IMR-90 (cell line): ENCODE measurements around the gene SLC30A7. TPM values are rescaled to one million over a fixed set of nuclear protein-coding genes. Genes with fewer than 3 reads are reported as not detected.

ENCODE experiments used
- ATAC-seq: fragments of 200-7000 bp; cut with Tn5 transposase; 2 replicates; pipeline ENCODE4 v1.9.1; 2020; ENCODE audit warnings: low read depth, mild to moderate bottlenecking, moderate library complexity
- BruUV-seq: library from RNA; stranded (reverse); fragments of 400-500 nt; replicated peaks from 2 replicates; lab custom pipeline; 2021; lab: Mats Ljungman, UMichigan
- CTCF ChIA-PET: fragments of 300-600 bp; formaldehyde crosslinking; extraction: SDS; loops from one replicate; lab custom pipeline; 2021; ENCODE audit warnings: antibody characterized with exemption; lab: Yijun Ruan, JAX
- POLR2A ChIA-PET: fragments of 300-600 bp; sonication (Branson Sonifier 250); formaldehyde crosslinking; loops from one replicate; lab custom pipeline; 2022; ENCODE audit warnings: antibody characterized with exemption; ENCODE audit not compliant: unreplicated experiment; lab: Charles Lee
- DNase-seq: peaks from one replicate; pipeline ENCODE4 v3.0.0; 2013
- H2AFZ ChIP-seq: replicated peaks from 2 replicates; pipeline ENCODE3; 2013; ENCODE audit warnings: low read length, mild to moderate bottlenecking; ENCODE audit not compliant: poor library complexity
- H2AK5ac ChIP-seq: 2 replicates; pipeline ENCODE4 v1.6.1; 2013; ENCODE audit warnings: low read depth, low read length, inconsistent platforms
- H2AK9ac ChIP-seq: replicated peaks from 2 replicates; pipeline ENCODE3; 2013; ENCODE audit warnings: mild to moderate bottlenecking, low read depth, low read length, moderate library complexity; ENCODE audit not compliant: poor library complexity
- H2BK120ac ChIP-seq: 2 replicates; pipeline ENCODE4 v1.6.1; 2013; ENCODE audit warnings: low read depth, low read length, inconsistent platforms
- H2BK15ac ChIP-seq: 3 replicates; pipeline ENCODE4 v1.6.1; 2013; ENCODE audit warnings: low read depth, low read length, inconsistent platforms
- H2BK20ac ChIP-seq: 2 replicates; pipeline ENCODE4 v1.6.1; 2013; ENCODE audit warnings: low read depth, mild to moderate bottlenecking, inconsistent platforms, low read length, moderate library complexity
- H2BK5ac ChIP-seq: 2 replicates; pipeline ENCODE4 v1.6.1; 2013; ENCODE audit warnings: mild to moderate bottlenecking, low read depth, low read length, inconsistent platforms; ENCODE audit not compliant: poor library complexity, severe bottlenecking
- H3K14ac ChIP-seq: replicated peaks from 2 replicates; pipeline ENCODE4 v1.6.1; 2013; ENCODE audit warnings: low read depth, low read length, inconsistent platforms
- H3K18ac ChIP-seq: 2 replicates; pipeline ENCODE4 v1.6.1; 2013; ENCODE audit warnings: low read depth, low read length, control low read depth
- H3K23ac ChIP-seq: 2 replicates; pipeline ENCODE4 v1.6.1; 2013; ENCODE audit warnings: low read depth, low read length, inconsistent platforms
- H3K27ac ChIP-seq: 2 replicates; pipeline ENCODE4 v1.5.1; 2013; ENCODE audit warnings: mild to moderate bottlenecking, control low read depth, low read length; ENCODE audit not compliant: insufficient read depth
- H3K27me3 ChIP-seq: 2 replicates; pipeline ENCODE4 v1.6.1; 2013; ENCODE audit warnings: low read length; ENCODE audit not compliant: control insufficient read depth, insufficient read depth
- H3K36me3 ChIP-seq: 2 replicates; pipeline ENCODE4 v1.6.1; 2013; ENCODE audit warnings: low read length, mixed read lengths; ENCODE audit not compliant: control insufficient read depth, insufficient read depth
- H3K4ac ChIP-seq: 2 replicates; pipeline ENCODE4 v1.6.1; 2013; ENCODE audit warnings: low read depth, low read length, inconsistent platforms
- H3K4me1 ChIP-seq: 2 replicates; pipeline ENCODE4 v1.6.1; 2013; ENCODE audit warnings: low read length, mixed read lengths; ENCODE audit not compliant: control insufficient read depth, insufficient read depth
- H3K4me2 ChIP-seq: 2 replicates; pipeline ENCODE4 v1.6.1; 2013; ENCODE audit warnings: low read depth, mild to moderate bottlenecking, control low read depth, low read length, moderate library complexity
- H3K4me3 ChIP-seq: 2 replicates; pipeline ENCODE4 v1.5.1; 2013; ENCODE audit warnings: low read depth, mild to moderate bottlenecking, control low read depth, low read length, moderate library complexity; ENCODE audit not compliant: insufficient read depth
- H3K56ac ChIP-seq: 2 replicates; pipeline ENCODE4 v1.6.1; 2013; ENCODE audit warnings: low read length, inconsistent platforms; ENCODE audit not compliant: insufficient read depth; ENCODE audit errors: extremely low read depth
- H3K79me1 ChIP-seq, 2 experiments: 2 replicates each; pipeline ENCODE4 v1.6.1; 2013; ENCODE audit warnings: low read length in 2 of 2, inconsistent platforms in 1 of 2, low read depth in 1 of 2
- H3K9ac ChIP-seq: 2 replicates; pipeline ENCODE4 v1.6.1; 2013; ENCODE audit warnings: low read depth, low read length, control low read depth
- H3K9me1 ChIP-seq: 2 replicates; pipeline ENCODE4 v1.6.1; 2013; ENCODE audit warnings: low read length, inconsistent platforms; ENCODE audit not compliant: insufficient read depth
- H3K9me3 ChIP-seq: 2 replicates; pipeline ENCODE4 v1.6.1; 2013; ENCODE audit warnings: low read length; ENCODE audit not compliant: control insufficient read depth, insufficient read depth
- H4K20me1 ChIP-seq: 2 replicates; pipeline ENCODE4 v1.6.1; 2013; ENCODE audit warnings: low read length, inconsistent platforms; ENCODE audit not compliant: insufficient read depth
- H4K5ac ChIP-seq: 2 replicates; pipeline ENCODE4 v1.6.1; 2013; ENCODE audit warnings: mild to moderate bottlenecking, low read depth, low read length, control low read depth
- H4K8ac ChIP-seq, 2 experiments: 2 replicates each; pipeline ENCODE4 v1.6.1; 2013; ENCODE audit warnings: low read depth in 2 of 2, low read length in 2 of 2, control low read depth in 1 of 2, inconsistent platforms in 1 of 2
- H4K91ac ChIP-seq: 2 replicates; pipeline ENCODE4 v1.6.1; 2013; ENCODE audit warnings: low read depth, low read length, inconsistent platforms; ENCODE audit not compliant: insufficient read depth
- CTCF ChIP-seq: conservative IDR thresholded peaks from 2 replicates; pipeline ENCODE4 v1.5.1; 2012; ENCODE audit warnings: mild to moderate bottlenecking, low read depth, low read length, improper control_type of control experiment
- MAZ ChIP-seq: IDR thresholded peaks from 2 replicates; pipeline ENCODE4 v1.6.1; 2012; ENCODE audit warnings: low read depth, mild to moderate bottlenecking, low read length, improper control_type of control experiment, moderate library complexity, borderline replicate concordance
- RAD21 ChIP-seq: IDR thresholded peaks from 2 replicates; pipeline ENCODE4 v1.6.1; 2012; ENCODE audit warnings: low read length, improper control_type of control experiment
- SMC3 ChIP-seq: fragments of 150-350 bp; IDR thresholded peaks from 2 replicates; pipeline ENCODE4 v1.6.1; 2016; ENCODE audit warnings: low read depth, mild to moderate bottlenecking, antibody characterized with exemption, low read length, moderate library complexity
- WGBS, 2 experiments: methylation state at CpG; one replicate each; pipeline versions ENCODE4 v1.1.5 to v1.1.7; 2013; ENCODE audit warnings: missing lambda C conversion rate in 2 of 2; ENCODE audit not compliant: insufficient read length in 1 of 2; ENCODE audit errors: extremely low coverage in 2 of 2; 5-methylcytosine and 5-hydroxymethylcytosine counted together
- dilution Hi-C: fragments of 300-500 bp; cut with HindIII; formaldehyde crosslinking; loops from one replicate; pipeline ENCODE4 v1.14.3; 2018; ENCODE audit warnings: low sequenced_read_pairs; ENCODE audit not compliant: unreplicated experiment
- in situ Hi-C: fragments of 300-500 bp; cut with MboI; formaldehyde crosslinking; loops from 3 replicates; pipeline ENCODE4 v1.14.3; 2019; ENCODE audit warnings: low sequenced_read_pairs, inconsistent platforms, mixed read lengths
- intact Hi-C: fragments of 100-400 bp; cut with micrococcal nuclease; formaldehyde crosslinking; loops from 2 replicates; pipeline ENCODE4 v1.10.0; 2022
- polyA plus RNA-seq, 3 experiments: library from polyadenylated mRNA; depleted of rRNA; stranded (reverse); fragments of >200 nt; gene quantifications; 2 replicates each; pipeline ENCODE4 v1.2.3, GENCODE V29; 2012; ENCODE audit warnings: low replicate concordance in 1 of 3
- total RNA-seq: library from RNA; depleted of rRNA; stranded (reverse); fragments of >200 nt; gene quantifications from 2 replicates; pipeline ENCODE4 v1.2.3, GENCODE V29; 2012

SLC30A7 gene
- total and polyA plus RNA-seq, 2 of the 4 experiments (the other 2 are of a cell fraction) = 8.4 to 60.2 TPM

DNA sequence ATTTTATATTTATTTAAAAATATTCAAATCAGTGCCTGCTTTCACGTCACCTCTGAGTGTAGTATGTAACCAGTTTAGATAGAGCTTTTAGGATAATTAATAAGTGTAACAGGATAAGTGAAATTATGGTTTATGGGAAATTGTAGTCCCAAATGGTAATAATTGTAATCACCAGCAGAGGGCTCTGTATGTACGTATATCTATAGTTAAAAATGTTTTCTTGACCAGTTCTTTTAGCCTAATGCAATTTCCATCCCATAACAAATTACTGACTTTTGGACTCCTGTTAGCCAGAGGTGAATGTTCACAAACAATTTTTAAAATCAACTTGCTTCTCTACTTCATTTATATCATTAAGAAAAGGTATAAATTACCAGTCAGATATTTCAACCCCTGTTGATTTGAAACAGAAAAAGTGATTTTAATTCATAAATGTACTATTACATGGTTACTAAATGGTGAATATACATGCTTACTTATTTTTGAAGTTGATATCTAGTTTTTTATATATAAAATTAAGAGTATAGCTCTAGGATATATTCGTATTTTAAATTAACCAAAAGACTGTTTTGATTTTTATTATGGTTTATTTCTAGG, 25.3 kb downstream of the SLC30A7 start:
- H3K79me1 ChIP-seq = peaks cover 9% of the 10 kb centered on the region in 2 experiments; a peak in 2 of 4 replicates
- no peak overlapping the region for H3K27ac ChIP-seq
- H3K9me1 ChIP-seq = no peaks in the 10 kb centered on the region
- WGBS, 2 experiments = no CpG with 5 or more reads among the region's 3 CpGs
- H3K56ac ChIP-seq = no peak overlapping the region
- H4K8ac ChIP-seq = no peak overlapping the region
- peaks cover 12% of the 10 kb centered on the region for H3K36me3 ChIP-seq
- DNase-seq (peak; percentile 65), ATAC-seq (peak; percentile 62)
- no peak overlapping the region for H3K4me3 ChIP-seq
- H2AFZ ChIP-seq = no peak overlapping the region
- no peak overlapping the region for H2AK5ac ChIP-seq
- no peak overlapping the region for H3K4me2 ChIP-seq
- H4K5ac ChIP-seq = no peak overlapping the region
- no peaks in the 10 kb centered on the region for H3K9me3 ChIP-seq
- TF ChIP-seq RAD21 = peak; percentile 77
- TF ChIP-seq MAZ = no peak
- TF ChIP-seq SMC3 = peak; percentile 68
- TF ChIP-seq CTCF = peak; percentile 71
- no peak overlapping the region for H2BK15ac ChIP-seq
- BruUV-seq = no TSS peak
- H3K23ac ChIP-seq = no peak overlapping the region
- dilution Hi-C loops = no loop called here
- no peak overlapping the region for H3K9ac ChIP-seq
- intact Hi-C loops = loop anchor here (1.0 kb wide), 3 partner anchors 317 to 436 kb away; no protein-coding TSS in a partner anchor
- no peaks in the 10 kb centered on the region for H3K4me1 ChIP-seq
- H2BK5ac ChIP-seq = no peak overlapping the region
- H3K4ac ChIP-seq = no peak overlapping the region
- POLR2A ChIA-PET = no interaction called here
- H3K18ac ChIP-seq = no peak overlapping the region
- no peaks in the 10 kb centered on the region for H3K27me3 ChIP-seq
- no peak overlapping the region for H2AK9ac ChIP-seq
- CTCF ChIA-PET = interaction anchor here (2.3 to 3.7 kb wide), 2 partner anchors 317 to 367 kb away, joined by 7 to 15 read pairs; no protein-coding TSS in a partner anchor
- no peak overlapping the region for H2BK120ac ChIP-seq
- no peak overlapping the region for H4K91ac ChIP-seq
- no peak overlapping the region for H3K14ac ChIP-seq
- no peaks in the 10 kb centered on the region for H4K20me1 ChIP-seq
- in situ Hi-C loops = loop anchor here (5.0 kb wide), 1 partner anchor 321 kb away; no protein-coding TSS in a partner anchor
- no peak overlapping the region for H2BK20ac ChIP-seq
